ENCODE results near the gene EGFL8. TPM values are rescaled to one million over a fixed set of nuclear protein-coding genes. Genes with fewer than 3 reads are reported as not detected.

EGFL8 gene
- total and polyA plus RNA-seq, 9 of the 15 experiments (the other 6 are each of a cell fraction or from before 2014, with no cell fraction given) = 2.2 to 47.4 (median 14.2) TPM

- TF ChIP-seq SNAPC5 (CRISPR knock-in tag; IDR thresholded peaks at IDR 0.05) = no peak
- TF ChIP-seq UBTF (IDR thresholded peaks at IDR 0.05; ENCODE audit: borderline replicate concordance in 1 of 2, low read depth in 2 of 2, low read length in 2 of 2) = no peak
- TF ChIP-seq NEUROD1 (IDR thresholded peaks at IDR 0.05; ENCODE audit: borderline replicate concordance, low read depth, low read length, partially characterized antibody) = peak; percentile 52
- TF ChIP-seq RBM34 (IDR thresholded peaks at IDR 0.05; ENCODE audit: borderline replicate concordance, insufficient read depth, low read length) = no peak
- TF ChIP-seq TFAP4 (CRISPR knock-in tag; IDR thresholded peaks at IDR 0.05; ENCODE audit: borderline replicate concordance) = peak; percentile 89; the same call in 1 of the 2 replicates
- TF ChIP-seq ZFPM2 (CRISPR knock-in tag; IDR thresholded peaks at IDR 0.05) = no peak; the same call in 1 of the 2 replicates
- TF ChIP-seq MCM5 (IDR thresholded peaks at IDR 0.05; ENCODE audit: low read depth) = no peak
- no peak; the same call in 1 of the 2 replicates for TF ChIP-seq CHD2 (IDR thresholded peaks at IDR 0.05; ENCODE audit: low read depth, low read length)
- peak; percentile 75; the same call in 1 of the 2 replicates for TF ChIP-seq E2F1 (CRISPR knock-in tag; IDR thresholded peaks at IDR 0.05)
- no peak for TF ChIP-seq CBX5 (IDR thresholded peaks at IDR 0.05; ENCODE audit: borderline replicate concordance, low read depth)
- TF ChIP-seq SRSF1 (IDR thresholded peaks at IDR 0.05; ENCODE audit: low read depth, low read length) = no peak
- no peak for TF ChIP-seq ZBED1 (IDR thresholded peaks at IDR 0.05)
- no peak for TF ChIP-seq PYGO2 (tag; IDR thresholded peaks at IDR 0.05)
- no peak for TF ChIP-seq ZNF449 (CRISPR knock-in tag; IDR thresholded peaks at IDR 0.05)
- no peak for TF ChIP-seq ARID4B (CRISPR knock-in tag; IDR thresholded peaks at IDR 0.05)
- TF ChIP-seq SMARCA5 (IDR thresholded peaks at IDR 0.05) = no peak; the same call in 1 of the 2 replicates
Observed at GRCh38 chr6:32127717-32128592, 36.4 kb upstream of the EGFL8 start, which contains the start of gene ATF6B (continued).

All from K562 (cell line).